ENCODE results near the gene NUP133. TPM values are rescaled to one million over a fixed set of nuclear protein-coding genes. Genes with fewer than 3 reads are reported as not detected.

The NUP133 gene
- polyA plus RNA-seq, 1 experiment = 29.6 TPM

DNA sequence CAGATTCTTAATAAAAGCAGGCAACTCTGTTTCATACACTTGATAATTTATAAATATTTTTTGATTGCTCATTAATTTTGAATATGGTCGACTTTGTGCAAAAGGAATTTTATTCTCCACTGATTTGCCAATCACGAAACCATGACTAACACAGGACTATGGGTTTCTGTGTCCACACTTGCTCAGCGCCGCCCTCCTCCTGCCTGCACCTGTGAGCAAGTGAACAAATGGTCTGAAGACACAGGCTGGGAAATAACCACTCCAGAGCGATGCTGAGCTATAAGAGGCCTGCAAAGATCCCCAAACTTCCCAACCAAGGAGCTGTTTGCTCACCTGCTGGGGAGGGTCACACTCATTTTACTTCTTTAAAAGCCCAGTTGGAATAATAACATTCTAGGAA is 30.8 kb upstream of the NUP133 start:
- H3K9me3 ChIP-seq (ENCODE audit: control insufficient read depth, insufficient read depth, low read length) = no peaks in the 10 kb centered on the region
- TF ChIP-seq, protein P1, sequence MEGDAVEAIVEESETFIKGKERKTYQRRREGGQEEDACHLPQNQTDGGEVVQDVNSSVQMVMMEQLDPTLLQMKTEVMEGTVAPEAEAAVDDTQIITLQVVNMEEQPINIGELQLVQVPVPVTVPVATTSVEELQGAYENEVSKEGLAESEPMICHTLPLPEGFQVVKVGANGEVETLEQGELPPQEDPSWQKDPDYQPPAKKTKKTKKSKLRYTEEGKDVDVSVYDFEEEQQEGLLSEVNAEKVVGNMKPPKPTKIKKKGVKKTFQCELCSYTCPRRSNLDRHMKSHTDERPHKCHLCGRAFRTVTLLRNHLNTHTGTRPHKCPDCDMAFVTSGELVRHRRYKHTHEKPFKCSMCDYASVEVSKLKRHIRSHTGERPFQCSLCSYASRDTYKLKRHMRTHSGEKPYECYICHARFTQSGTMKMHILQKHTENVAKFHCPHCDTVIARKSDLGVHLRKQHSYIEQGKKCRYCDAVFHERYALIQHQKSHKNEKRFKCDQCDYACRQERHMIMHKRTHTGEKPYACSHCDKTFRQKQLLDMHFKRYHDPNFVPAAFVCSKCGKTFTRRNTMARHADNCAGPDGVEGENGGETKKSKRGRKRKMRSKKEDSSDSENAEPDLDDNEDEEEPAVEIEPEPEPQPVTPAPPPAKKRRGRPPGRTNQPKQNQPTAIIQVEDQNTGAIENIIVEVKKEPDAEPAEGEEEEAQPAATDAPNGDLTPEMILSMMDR (IDR thresholded peaks at IDR 0.05; ENCODE audit: low read depth, low read length) = no peak
- no peaks in the 10 kb centered on the region for H3K27me3 ChIP-seq (ENCODE audit: control insufficient read depth, insufficient read depth, low read length)
- H3K4me3 ChIP-seq (ENCODE audit: low read depth, low read length) = no peak overlapping the region
- no peak for DNase-seq (ENCODE audit: low read depth, low spot score)
- ChIA-PET CTCF (interaction anchor here (1.1 to 1.2 kb wide), 2 partner anchors 20 to 24 kb away, joined by 3 to 4 read pairs; partner anchors contain the start of gene ABCB10), POLR2A (no interaction called here)
- H3K27ac ChIP-seq (ENCODE audit: low read depth, low read length) = no peak overlapping the region

DNA sequence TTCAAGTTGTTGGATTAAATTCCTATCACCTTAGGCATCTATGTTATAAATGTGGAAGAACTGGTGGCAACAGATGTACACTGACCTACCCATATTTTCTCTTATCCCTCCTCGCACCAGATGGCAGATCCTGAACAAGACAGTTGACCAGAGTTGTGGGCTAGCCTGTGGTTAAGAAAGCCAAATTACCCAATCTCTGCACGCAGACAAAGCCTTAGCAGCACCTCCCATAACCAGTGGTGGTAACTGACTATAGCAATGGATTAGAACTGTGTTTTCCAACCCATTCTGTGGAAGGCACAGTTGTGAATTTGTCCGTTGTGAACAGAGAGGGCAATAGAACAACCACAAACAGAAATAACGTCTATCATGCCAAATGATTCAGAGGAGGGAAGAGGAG is 29.8 kb upstream of the NUP133 start:
- CTCF ChIA-PET = no interaction called here
- no peak overlapping the region for H3K27ac ChIP-seq (ENCODE audit: low read depth, low read length)
- DNase-seq (ENCODE audit: low read depth, low spot score) = no peak
- POLR2A ChIA-PET = no interaction called here
- H3K9me3 ChIP-seq (ENCODE audit: control insufficient read depth, insufficient read depth, low read length) = no peaks in the 10 kb centered on the region
- TF ChIP-seq, protein P1 (IDR thresholded peaks at IDR 0.05; ENCODE audit: low read depth, low read length) = no peak
- H3K27me3 ChIP-seq (ENCODE audit: control insufficient read depth, insufficient read depth, low read length) = no peaks in the 10 kb centered on the region
- no peak overlapping the region for H3K4me3 ChIP-seq (ENCODE audit: low read depth, low read length)

DNA sequence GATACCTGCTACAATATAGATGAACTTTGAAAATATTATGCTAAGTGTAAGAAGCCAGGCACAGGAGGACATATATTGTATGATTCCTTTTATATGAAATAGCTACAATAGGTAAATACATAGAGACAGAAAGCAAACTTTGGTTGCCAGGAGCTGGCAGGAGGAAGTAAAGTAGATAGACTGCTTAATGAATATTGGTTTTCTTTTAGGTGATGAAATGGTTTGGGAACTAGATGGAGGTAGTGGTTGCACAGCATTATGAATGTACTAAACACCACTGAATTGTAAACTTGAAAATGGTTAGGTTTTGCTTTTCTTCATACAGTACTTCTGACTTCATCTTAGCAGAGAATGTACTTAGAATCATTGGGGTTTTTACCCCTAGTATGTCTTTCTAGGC is 28.8 kb upstream of the NUP133 start:
- H3K27me3 ChIP-seq (ENCODE audit: control insufficient read depth, insufficient read depth, low read length) = no peaks in the 10 kb centered on the region
- TF ChIP-seq, protein P1 (IDR thresholded peaks at IDR 0.05; ENCODE audit: low read depth, low read length) = no peak
- DNase-seq (ENCODE audit: low read depth, low spot score) = no peak
- no peak overlapping the region for H3K27ac ChIP-seq (ENCODE audit: low read depth, low read length)
- H3K4me3 ChIP-seq (ENCODE audit: low read depth, low read length) = no peak overlapping the region
- POLR2A ChIA-PET = no interaction called here
- H3K9me3 ChIP-seq (ENCODE audit: control insufficient read depth, insufficient read depth, low read length) = no peaks in the 10 kb centered on the region
- CTCF ChIA-PET = interaction anchor here (0.5 kb wide), 1 partner anchor 50 kb away, joined by 4 read pairs; no protein-coding TSS in a partner anchor

DNA sequence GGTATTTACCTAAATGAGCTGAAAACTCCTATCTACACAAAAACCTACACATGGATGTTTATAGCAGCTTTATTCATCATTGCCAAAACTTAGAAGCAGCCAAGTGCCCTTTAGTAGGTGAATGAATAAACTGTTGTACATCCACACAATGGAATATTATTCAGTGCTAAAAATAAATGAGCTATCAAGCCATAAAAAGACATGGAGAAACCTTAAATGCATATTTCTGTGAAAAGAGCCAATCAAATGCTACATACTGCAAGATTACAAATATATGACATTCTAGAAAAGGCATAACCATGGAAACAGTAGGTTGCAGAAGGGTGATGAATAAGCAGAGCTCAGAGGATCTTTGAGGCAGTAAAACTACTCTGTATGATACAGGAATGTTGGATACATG is 27.1 kb upstream of the NUP133 start:
- TF ChIP-seq, protein P1 (IDR thresholded peaks at IDR 0.05; ENCODE audit: low read depth, low read length) = no peak
- H3K27me3 ChIP-seq (ENCODE audit: control insufficient read depth, insufficient read depth, low read length) = no peaks in the 10 kb centered on the region
- DNase-seq (ENCODE audit: low read depth, low spot score) = no peak
- POLR2A ChIA-PET = no interaction called here
- H3K27ac ChIP-seq (ENCODE audit: low read depth, low read length) = no peak overlapping the region
- CTCF ChIA-PET = interaction anchor here (0.9 to 1.6 kb wide), 4 partner anchors 11 to 24 kb away, joined by 3 to 8 read pairs (median 4); no protein-coding TSS in a partner anchor
- no peaks in the 10 kb centered on the region for H3K9me3 ChIP-seq (ENCODE audit: control insufficient read depth, insufficient read depth, low read length)
- H3K4me3 ChIP-seq (ENCODE audit: low read depth, low read length) = no peak overlapping the region

DNA sequence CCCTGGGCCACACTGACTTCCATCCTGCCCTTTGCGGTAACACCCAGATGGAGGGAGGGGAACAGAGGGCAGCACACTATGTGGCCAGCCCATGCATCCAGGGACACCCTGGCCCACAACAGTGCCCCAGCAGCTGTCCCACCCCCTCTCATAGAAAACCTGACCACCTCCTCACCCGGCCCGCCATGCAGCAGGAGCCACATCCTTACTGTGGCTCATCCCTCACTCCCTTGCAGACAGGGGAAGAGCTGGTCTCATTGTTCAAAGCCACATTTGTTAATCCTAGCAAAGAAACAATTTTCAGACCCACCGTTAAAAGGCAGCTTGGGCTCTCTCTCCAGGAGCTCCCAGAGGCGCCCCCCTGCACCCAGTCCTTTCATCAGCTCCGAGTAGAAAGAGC is 23.2 kb upstream of the NUP133 start:
- TF ChIP-seq, protein P1 (IDR thresholded peaks at IDR 0.05; ENCODE audit: low read depth, low read length) = no peak
- no peak for DNase-seq (ENCODE audit: low read depth, low spot score)
- ChIA-PET POLR2A (no interaction called here), CTCF (interaction anchor here (0.6 kb wide), 1 partner anchor 16 kb away, joined by 3 read pairs; no protein-coding TSS in a partner anchor)
- Histone ChIP-seq H3K9me3 (ENCODE audit: control insufficient read depth, insufficient read depth, low read length) (no peaks in the 10 kb centered on the region), H3K27me3 (ENCODE audit: control insufficient read depth, insufficient read depth, low read length) (no peaks in the 10 kb centered on the region), H3K27ac (ENCODE audit: low read depth, low read length) (no peak overlapping the region), H3K4me3 (ENCODE audit: low read depth, low read length) (no peak overlapping the region)
